Nephron progenitor cell (in vitro differentiated cells): ENCODE data around the gene PVALEF.

Experiments used
- DNase-seq: peaks from one replicate; pipeline ENCODE4 v3.0.0; 2021
- H3K27ac Mint-ChIP-seq: 2 replicates; pipeline ENCODE4 v1.8.0; 2021; ENCODE audit warnings: mild to moderate bottlenecking, moderate library complexity, mixed read lengths
- H3K27me3 Mint-ChIP-seq: 2 replicates; pipeline ENCODE4 v1.8.0; 2021; ENCODE audit warnings: mild to moderate bottlenecking, low read depth, mixed read lengths; ENCODE audit not compliant: poor library complexity
- H3K36me3 Mint-ChIP-seq: 2 replicates; pipeline ENCODE4 v1.8.0; 2021; ENCODE audit warnings: low read depth, mixed read lengths
- H3K4me1 Mint-ChIP-seq: 2 replicates; pipeline ENCODE4 v1.8.0; 2021; ENCODE audit warnings: mixed read lengths
- H3K4me3 Mint-ChIP-seq: 2 replicates; pipeline ENCODE4 v1.8.0; 2021; ENCODE audit warnings: mild to moderate bottlenecking, moderate library complexity, mixed read lengths
- H3K9me3 Mint-ChIP-seq: 2 replicates; pipeline ENCODE4 v1.8.0; 2021; ENCODE audit warnings: mild to moderate bottlenecking, moderate library complexity, mixed read lengths
- CTCF ChIP-seq: fragments of 200-600 bp; sonication (generic); IDR thresholded peaks from 2 replicates; pipeline ENCODE4 v1.5.0; 2021; ENCODE audit warnings: antibody characterized with exemption

PVALEF gene

GRCh38 chr17:81219476-81220180 lies 54.3 kb downstream of the PVALEF start:
- H3K4me3 Mint-ChIP-seq, result no peak overlapping the region
- H3K4me1 Mint-ChIP-seq, result peaks cover 17% of the 10 kb centered on the region
- H3K9me3 Mint-ChIP-seq, result no peaks in the 10 kb centered on the region
- H3K27me3 Mint-ChIP-seq, result no peaks in the 10 kb centered on the region
- no peak for TF ChIP-seq CTCF
- no peak for DNase-seq
- no peak overlapping the region for H3K27ac Mint-ChIP-seq
- peaks cover 21% of the 10 kb centered on the region for H3K36me3 Mint-ChIP-seq

- H3K4me3 Mint-ChIP-seq, result peak overlapping the region; percentile 80
- H3K4me1 Mint-ChIP-seq, result peaks cover 17% of the 10 kb centered on the region
- no peaks in the 10 kb centered on the region for H3K27me3 Mint-ChIP-seq
- H3K36me3 Mint-ChIP-seq, result peaks cover 24% of the 10 kb centered on the region
- peaks cover 13% of the 10 kb centered on the region for H3K9me3 Mint-ChIP-seq
- TF ChIP-seq CTCF, result no peak
- no peak for DNase-seq
- peak overlapping the region; percentile 54 for H3K27ac Mint-ChIP-seq
Observed at GRCh38 chr17:81221371-81221841, 56.1 kb downstream of the PVALEF start.

GRCh38 chr17:81221842-81222619 lies 56.7 kb downstream of the PVALEF start:
- Mint-ChIP-seq H3K27ac (no peak overlapping the region), H3K36me3 (peaks cover 21% of the 10 kb centered on the region), H3K9me3 (peaks cover 18% of the 10 kb centered on the region), H3K4me1 (peaks cover 17% of the 10 kb centered on the region), H3K27me3 (no peaks in the 10 kb centered on the region), H3K4me3 (peak overlapping the region; percentile 80)
- TF ChIP-seq CTCF, result no peak
- peak; percentile 45 for DNase-seq

- H3K4me3 Mint-ChIP-seq, result peak overlapping the region; percentile 80
- peaks cover 20% of the 10 kb centered on the region for H3K9me3 Mint-ChIP-seq
- peaks cover 19% of the 10 kb centered on the region for H3K4me1 Mint-ChIP-seq
- DNase-seq, result no peak
- H3K36me3 Mint-ChIP-seq, result peaks cover 17% of the 10 kb centered on the region
- no peak for TF ChIP-seq CTCF
- H3K27ac Mint-ChIP-seq, result no peak overlapping the region
- H3K27me3 Mint-ChIP-seq, result peaks cover under 1% of the 10 kb centered on the region
Observed at GRCh38 chr17:81222620-81222905, 57.3 kb downstream of the PVALEF start.

DNA sequence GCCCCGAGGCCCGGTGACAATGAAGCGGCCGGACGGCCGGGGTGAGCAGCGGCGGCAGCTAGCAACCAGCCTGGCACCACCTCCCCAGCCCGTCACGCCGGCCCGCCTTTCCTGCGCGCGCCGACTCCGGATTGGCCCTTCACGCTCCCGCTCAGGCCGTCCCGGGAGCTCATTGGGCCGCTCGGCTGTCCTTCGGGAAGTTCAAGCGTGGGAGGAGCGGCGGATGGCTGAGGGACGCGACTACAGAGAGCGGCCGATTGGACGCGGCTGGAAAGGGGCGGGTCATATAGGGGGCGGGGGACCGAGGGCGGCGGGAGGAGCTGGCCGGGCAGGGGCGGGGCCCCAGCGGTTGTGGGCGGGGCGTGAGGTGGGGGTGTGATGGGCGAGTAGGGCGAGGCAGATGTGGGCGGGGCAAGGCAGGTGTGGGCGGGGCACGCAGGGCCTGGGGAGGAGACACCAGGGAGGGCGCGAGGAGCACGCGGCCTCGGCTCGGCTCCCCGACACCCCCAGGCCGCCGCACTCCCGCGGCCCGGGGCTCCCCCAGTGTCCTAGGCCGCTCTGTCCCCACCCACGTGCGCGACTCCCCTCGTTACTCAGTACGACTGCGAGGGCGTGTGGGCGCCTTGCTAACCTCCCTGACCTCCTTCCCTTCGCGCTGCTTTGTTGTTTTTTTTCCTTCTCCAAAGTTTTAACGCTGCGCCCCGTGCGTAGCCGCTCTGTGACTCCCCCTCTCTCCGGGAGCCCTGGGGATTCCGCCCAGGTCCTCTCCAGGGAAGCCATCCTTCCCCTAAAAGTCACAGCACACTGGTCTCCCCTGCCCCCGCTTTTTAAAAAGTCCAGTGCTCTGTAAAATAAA lies 57.8 kb downstream of the PVALEF start, which contains the start of gene CEP131:
Gene CEP131 (minus strand): TSS at position 60 of the 856 bp plus-strand sequence. CDS start 2,909 bp downstream, outside the sequence.
- H3K9me3 Mint-ChIP-seq, result peaks cover 25% of the 10 kb centered on the region
- peaks cover 21% of the 10 kb centered on the region for H3K4me1 Mint-ChIP-seq
- no peak for TF ChIP-seq CTCF
- DNase-seq, result peak; percentile 100
- peak within 1 kb of the TSS; percentile 80 for H3K4me3 Mint-ChIP-seq
- H3K27ac Mint-ChIP-seq, result peak within 1 kb of the TSS; percentile 30
- H3K36me3 Mint-ChIP-seq, result peaks cover 21% of the 10 kb centered on the region
- peaks cover 4% of the 10 kb centered on the region for H3K27me3 Mint-ChIP-seq
